Tibial nerve (tissue), 4 donors: ENCODE measurements around the gene MAT1A.

Experiments
- CTCF ChIP-seq, 5 experiments: fragments of 200-600 bp in 3 of 5; fragments of 450-650 bp in 2 of 5; sonication (generic) in 3 of 5; IDR thresholded peaks; one replicate each; pipeline ENCODE4 v1.5.1; 2016 to 2019; ENCODE audit warnings: antibody characterized with exemption in 5 of 5, mild to moderate bottlenecking in 3 of 5, moderate library complexity in 2 of 5
- EP300 ChIP-seq, 2 donors: sonication (generic); formaldehyde crosslinking; IDR thresholded peaks; one replicate each; pipeline ENCODE4 v1.6.1; 2017; ENCODE audit warnings: antibody characterized with exemption in 2 of 2, mild to moderate bottlenecking in 1 of 2

- no peak for TF ChIP-seq CTCF (IDR thresholded peaks at IDR 0.05)
- TF ChIP-seq EP300 (IDR thresholded peaks at IDR 0.05), result no peak
These were observed 7.4 kb downstream of the MAT1A start for GRCh38 chr10:80281784-80282765.
